ENCODE results near the gene C4BPB. TPM values are rescaled to one million over a fixed set of nuclear protein-coding genes. Genes with fewer than 3 reads are reported as not detected.

C4BPB gene
- total and polyA plus RNA-seq, 2 of the 13 experiments (the other 11 are each of a cell fraction or from before 2014, with no cell fraction given), result 155 to 266 TPM

- no peak for TF ChIP-seq NKX3-1 (CRISPR knock-in tag; IDR thresholded peaks at IDR 0.05)
- TF ChIP-seq MIXL1 (CRISPR knock-in tag; IDR thresholded peaks at IDR 0.05), result peak; percentile 93
- TF ChIP-seq SAP130 (CRISPR knock-in tag; IDR thresholded peaks at IDR 0.05; ENCODE audit: low read depth), result peak; percentile 50; the same call in 1 of the 2 replicates
- TF ChIP-seq CTCF (CRISPR knock-in tag; IDR thresholded peaks at IDR 0.05), result peak; percentile 92
- no peak for TF ChIP-seq CREB3 (CRISPR knock-in tag; IDR thresholded peaks at IDR 0.05)
- no peak for TF ChIP-seq STAT6 (CRISPR knock-in tag; IDR thresholded peaks at IDR 0.05; ENCODE audit: borderline replicate concordance)
- no peak for TF ChIP-seq RXRA (CRISPR knock-in tag; IDR thresholded peaks at IDR 0.05)
- no peak for TF ChIP-seq RBM39 (IDR thresholded peaks at IDR 0.05; ENCODE audit: low read depth, low read length, poor library complexity, severe bottlenecking)
- TF ChIP-seq THRA (CRISPR knock-in tag; IDR thresholded peaks at IDR 0.05; ENCODE audit: borderline replicate concordance), result no peak
- no peak for TF ChIP-seq CERS6 (CRISPR knock-in tag; IDR thresholded peaks at IDR 0.05)
- TF ChIP-seq ZNF225 (CRISPR knock-in tag; IDR thresholded peaks at IDR 0.05), result no peak
- no peak for TF ChIP-seq E2F1 (CRISPR knock-in tag; IDR thresholded peaks at IDR 0.05)
- no peak for TF ChIP-seq CSRNP1 (CRISPR knock-in tag; IDR thresholded peaks at IDR 0.05)
- TF ChIP-seq IRF9 (CRISPR knock-in tag; IDR thresholded peaks at IDR 0.05; ENCODE audit: borderline replicate concordance), result no peak
- no peak for TF ChIP-seq REXO4 (CRISPR knock-in tag; IDR thresholded peaks at IDR 0.05; ENCODE audit: borderline replicate concordance)
These were observed 10.9 kb upstream of the C4BPB start (continued) for GRCh38 chr1:207077470-207078377.
